Right lobe of liver (tissue), 6 donors: ENCODE measurements around the gene LEP. TPM values are rescaled to one million over a fixed set of nuclear protein-coding genes. Genes with fewer than 3 reads are reported as not detected.

Experiments used
- ATAC-seq, 4 donors: fragments of 200-7000 bp; cut with Tn5 transposase; one replicate each; pipeline ENCODE4 v1.9.1; 2020; ENCODE audit warnings: mild to moderate bottlenecking in 4 of 4, moderate library complexity in 4 of 4
- DNase-seq, 3 donors: peaks; one replicate each; pipeline ENCODE4 v3.0.0-alpha.2; 2020
- H3K27ac ChIP-seq, 3 donors: fragments of 200-600 bp; one replicate each; pipeline ENCODE4 v1.8.0; 2022
- H3K27me3 ChIP-seq, 2 donors: fragments of 200-600 bp; one replicate each; pipeline ENCODE4 v1.8.0; 2022
- H3K36me3 ChIP-seq, 4 donors: fragments of 200-600 bp; sonication (generic) in 1 of 4; one replicate each; pipeline versions ENCODE4 v1.5.1 to v1.8.0; 2017 to 2022; ENCODE audit warnings: control low read depth in 1 of 4
- H3K4me1 ChIP-seq, 4 donors: fragments of 200-600 bp; sonication (generic) in 1 of 4; one replicate each; pipeline versions ENCODE4 v1.5.1 to v1.8.0; 2017 to 2022; ENCODE audit warnings: control low read depth in 1 of 4
- H3K4me3 ChIP-seq, 3 donors: fragments of 200-600 bp; one replicate each; pipeline ENCODE4 v1.8.0; 2022
- H3K9me3 ChIP-seq, 4 donors: fragments of 200-600 bp; sonication (generic) in 1 of 4; one replicate each; pipeline versions ENCODE4 v1.5.1 to v1.8.0; 2017 to 2022; ENCODE audit warnings: control low read depth in 1 of 4
- CTCF ChIP-seq, 4 donors: fragments of 200-600 bp in 3 of 4; fragments of 450-650 bp in 1 of 4; IDR thresholded peaks; one replicate each; pipeline versions ENCODE4 v1.5.1 to v1.8.0; 2016 to 2022; ENCODE audit warnings: antibody characterized with exemption in 4 of 4, mild to moderate bottlenecking in 2 of 4
- POLR2A ChIP-seq: fragments of 450-650 bp; IDR thresholded peaks from one replicate; pipeline ENCODE4 v1.6.1; 2017; ENCODE audit warnings: antibody characterized with exemption, mild to moderate bottlenecking
- WGBS: methylation state at CpG from one replicate; pipeline ENCODE4 v1.1.6; 2018; ENCODE audit warnings: low coverage, low lambda C conversion rate; ENCODE audit not compliant: insufficient coverage; ENCODE audit errors: missing lambda C conversion rate; 5-methylcytosine and 5-hydroxymethylcytosine counted together
- intact Hi-C, 2 donors: fragments of 100-400 bp; cut with DNase I; formaldehyde crosslinking; loops; one replicate each; pipeline versions ENCODE4 v1.11.2 to v1.14.1; 2022
- total RNA-seq, 6 experiments: library from RNA; depleted of rRNA in 2 of 6; stranded (reverse); fragments of >200 nt in 2 of 6; fragmentation: NEBNext Ultra II Directional in 3 of 6; extraction: Animal tissue kit (Norgen Biotek cat#: 25700) in 3 of 6; gene quantifications; one replicate each; pipeline versions ENCODE4 v1.1.0 to v1.2.4, GENCODE V29; 2016 to 2023
- donor health status: DM: no; HTN: yes; CAD: no.
- donor health status: DM: no; HTN: no; CAD: no.
- donor health status: DM: no; HTN: no; CAD: no.
- donor health status: DM: no; HTN: yes; CAD: no.
- donor health status: DM: no; HTN: yes; CAD: no.

Gene LEP
- total RNA-seq, 6 experiments from 2014 or later: not detected

GRCh38 chr7:128253701-128254100 is 12.6 kb downstream of the LEP start:
- H3K27ac ChIP-seq: no peak overlapping the region
- WGBS: 93% methylated on average over 5 of the region's 8 CpGs
- no peaks in the 10 kb centered on the region for H3K27me3 ChIP-seq
- no peak for ATAC-seq
- no peak for DNase-seq
- H3K9me3 ChIP-seq: no peaks in the 10 kb centered on the region
- intact Hi-C loops: no loop called here
- no peak overlapping the region for H3K4me3 ChIP-seq
- no peaks in the 10 kb centered on the region for H3K4me1 ChIP-seq
- no peaks in the 10 kb centered on the region for H3K36me3 ChIP-seq
- TF ChIP-seq POLR2A: no peak
- no peak for TF ChIP-seq CTCF (IDR thresholded peaks at IDR 0.05)

- no peak for DNase-seq
- Histone ChIP-seq H3K27me3 (no peaks in the 10 kb centered on the region), H3K27ac (no peak overlapping the region), H3K9me3 (no peaks in the 10 kb centered on the region), H3K4me3 (no peak overlapping the region), H3K36me3 (no peaks in the 10 kb centered on the region), H3K4me1 (no peaks in the 10 kb centered on the region)
- no peak for TF ChIP-seq POLR2A
- TF ChIP-seq CTCF (IDR thresholded peaks at IDR 0.05): no peak
- WGBS: 80% methylated on average over 1 of the region's 5 CpGs
- intact Hi-C loops: no loop called here
- ATAC-seq: no peak
Measured at GRCh38 chr7:128254470-128254869, 13.4 kb downstream of the LEP start.

GRCh38 chr7:128255271-128255670 is 14.2 kb downstream of the LEP start:
- 50% methylated on average over 1 of the region's 2 CpGs for WGBS
- Histone ChIP-seq H3K4me3 (no peak overlapping the region), H3K36me3 (no peaks in the 10 kb centered on the region), H3K27me3 (no peaks in the 10 kb centered on the region), H3K27ac (no peak overlapping the region), H3K4me1 (no peaks in the 10 kb centered on the region), H3K9me3 (no peaks in the 10 kb centered on the region)
- ATAC-seq (no peak), DNase-seq (no peak)
- intact Hi-C loops: no loop called here
- TF ChIP-seq CTCF (IDR thresholded peaks at IDR 0.05) (no peak), POLR2A (no peak)

GRCh38 chr7:128257458-128257857 is 16.4 kb downstream of the LEP start:
- WGBS: 71% methylated on average over 12 of the region's 14 CpGs
- intact Hi-C loops: no loop called here
- DNase-seq: no peak

More at GRCh38 chr7:128257458-128257857, 16.4 kb downstream of the LEP start:
- no peak overlapping the region for H3K4me3 ChIP-seq
- no peak for ATAC-seq
- H3K36me3 ChIP-seq: no peaks in the 10 kb centered on the region
- TF ChIP-seq POLR2A: no peak
- TF ChIP-seq CTCF (IDR thresholded peaks at IDR 0.05): no peak
- H3K27ac ChIP-seq: no peak overlapping the region
- H3K9me3 ChIP-seq: no peaks in the 10 kb centered on the region
- no peaks in the 10 kb centered on the region for H3K4me1 ChIP-seq
- no peaks in the 10 kb centered on the region for H3K27me3 ChIP-seq
